ENCODE measurements around the gene TRMT2B. TPM values are rescaled to one million over a fixed set of nuclear protein-coding genes. Genes with fewer than 3 reads are reported as not detected.

Gene TRMT2B
- total and polyA plus RNA-seq, 4 donors, result 7.9 to 22.4 (median 14.8) TPM

GRCh38 chrX:101078716-101079598 is 27.0 kb upstream of the TRMT2B start, which contains the start of gene TMEM35A:
TSS of gene TMEM35A (plus strand) at chrX:101078879. CDS start at chrX:101079003, 124 bp downstream.
- Histone ChIP-seq H3K36me3 (ENCODE audit: control insufficient read depth in 4 of 4, insufficient read depth in 4 of 4, low read length in 4 of 4) (no peaks in the 10 kb centered on the region), H3K4me3 (peak within 1 kb of the TSS; percentile 24), H3K9me3 (ENCODE audit: control insufficient read depth in 4 of 4, insufficient read depth in 3 of 4, low read length in 3 of 4) (peaks cover 0 to 2% (median 0%) of the 10 kb centered on the region in 4 donors), H3K4me1 (ENCODE audit: control insufficient read depth in 5 of 5, insufficient read depth in 5 of 5, low read length in 5 of 5) (peaks cover 0 to 2% (median 0%) of the 10 kb centered on the region in 5 donors), H3K27me3 (ENCODE audit: control insufficient read depth in 3 of 3, insufficient read depth in 3 of 3, low read length in 2 of 3) (peaks cover 0 to 3% (median 3%) of the 10 kb centered on the region in 3 donors), H3K27ac (ENCODE audit: low read depth in 1 of 2, low read length in 1 of 2) (no peak within 1 kb of the TSS), H3K9ac (ENCODE audit: insufficient read depth in 1 of 2, low read length in 2 of 2) (peak within 1 kb of the TSS; percentile 16 to 75)
- peak; percentile 20 to 74 (median 66) for DNase-seq
- TF ChIP-seq CTCF (IDR thresholded peaks at IDR 0.05; ENCODE audit: control extremely low read depth, extremely low read depth), result no peak
- 7 to 19% methylated on average over 22 to 23 of the region's 23 CpGs for WGBS, 2 donors
- no peak for ATAC-seq (ENCODE audit: insufficient read depth, low FRiP score)

GRCh38 chrX:101071582-101071981 is 19.7 kb upstream of the TRMT2B start:
- DNase-seq, result no peak
- Histone ChIP-seq H3K4me1 (ENCODE audit: control insufficient read depth in 5 of 5, insufficient read depth in 5 of 5, low read length in 5 of 5) (no peaks in the 10 kb centered on the region), H3K4me3 (no peak overlapping the region), H3K27me3 (ENCODE audit: control insufficient read depth in 3 of 3, insufficient read depth in 3 of 3, low read length in 2 of 3) (no peaks in the 10 kb centered on the region), H3K9me3 (ENCODE audit: control insufficient read depth in 4 of 4, insufficient read depth in 3 of 4, low read length in 3 of 4) (peaks cover 0 to 2% (median 0%) of the 10 kb centered on the region in 4 donors), H3K9ac (ENCODE audit: insufficient read depth in 1 of 2, low read length in 2 of 2) (no peak overlapping the region), H3K36me3 (ENCODE audit: control insufficient read depth in 4 of 4, insufficient read depth in 4 of 4, low read length in 4 of 4) (no peaks in the 10 kb centered on the region), H3K27ac (ENCODE audit: low read depth in 1 of 2, low read length in 1 of 2) (no peak overlapping the region)
- 81 to 89% methylated on average over 3 of the region's 3 CpGs for WGBS, 2 donors
- no peak for TF ChIP-seq CTCF (IDR thresholded peaks at IDR 0.05; ENCODE audit: control extremely low read depth, extremely low read depth)
- ATAC-seq (ENCODE audit: insufficient read depth, low FRiP score), result no peak

GRCh38 chrX:101062176-101062575 is 10.3 kb upstream of the TRMT2B start:
- Histone ChIP-seq H3K27ac (ENCODE audit: low read depth in 1 of 2, low read length in 1 of 2) (no peak overlapping the region), H3K9me3 (ENCODE audit: control insufficient read depth in 4 of 4, insufficient read depth in 3 of 4, low read length in 3 of 4) (no peaks in the 10 kb centered on the region), H3K36me3 (ENCODE audit: control insufficient read depth in 4 of 4, insufficient read depth in 4 of 4, low read length in 4 of 4) (no peaks in the 10 kb centered on the region), H3K27me3 (ENCODE audit: control insufficient read depth in 3 of 3, insufficient read depth in 3 of 3, low read length in 2 of 3) (no peaks in the 10 kb centered on the region), H3K4me3 (no peak overlapping the region), H3K9ac (ENCODE audit: insufficient read depth in 1 of 2, low read length in 2 of 2) (no peak overlapping the region), H3K4me1 (ENCODE audit: control insufficient read depth in 5 of 5, insufficient read depth in 5 of 5, low read length in 5 of 5) (no peaks in the 10 kb centered on the region)
- ATAC-seq (ENCODE audit: insufficient read depth, low FRiP score) (no peak), DNase-seq (no peak)
- no peak for TF ChIP-seq CTCF (IDR thresholded peaks at IDR 0.05; ENCODE audit: control extremely low read depth, extremely low read depth)

Data from lung (tissue), 12 donors.